SK-N-SH treated with all-trans-retinoic acid at 6 μM for 48 hours (cell line): ENCODE data around the gene CHTF18.

Source experiments
- ATAC-seq: fragments of 200-7000 bp; cut with Tn5 transposase; 3 replicates; pipeline ENCODE4 v1.9.1; 2020; ENCODE audit warnings: mild to moderate bottlenecking, moderate library complexity
- ARNTL ChIP-seq: fragments of 450-650 bp; formaldehyde crosslinking; IDR thresholded peaks from 2 replicates; pipeline ENCODE4 v1.5.0; 2020; ENCODE audit warnings: low read depth, mild to moderate bottlenecking, moderate library complexity, borderline replicate concordance
- BACH2 ChIP-seq: fragments of 250-450 bp; sonication (Bioruptor Pico); IDR thresholded peaks from 2 replicates; pipeline ENCODE4 v1.9.0; 2021; ENCODE audit warnings: mild to moderate bottlenecking, borderline replicate concordance
- CSDC2 ChIP-seq: fragments of 250-450 bp; sonication (Bioruptor Pico); IDR thresholded peaks from 2 replicates; pipeline ENCODE4 v1.5.0; 2020; ENCODE audit warnings: mild to moderate bottlenecking, moderate library complexity
- ESRRG ChIP-seq: fragments of 250-450 bp; sonication (Bioruptor Pico); IDR thresholded peaks from 2 replicates; pipeline ENCODE4 v1.6.1; 2021; ENCODE audit warnings: mild to moderate bottlenecking
- ISL1 ChIP-seq: fragments of 250-450 bp; sonication (Bioruptor Pico); IDR thresholded peaks from 2 replicates; pipeline ENCODE4 v2.1.2; 2022; ENCODE audit warnings: mild to moderate bottlenecking, moderate library complexity
- PPARA ChIP-seq: fragments of 250-450 bp; sonication (Bioruptor Pico); IDR thresholded peaks from 2 replicates; pipeline ENCODE4 v1.5.0; 2020; ENCODE audit warnings: mild to moderate bottlenecking, borderline replicate concordance
- RARB ChIP-seq: fragments of 250-450 bp; sonication (Bioruptor Pico); IDR thresholded peaks from 2 replicates; pipeline ENCODE4 v1.8.0; 2021; ENCODE audit warnings: mild to moderate bottlenecking, moderate library complexity
- SNAI2 ChIP-seq: fragments of 250-450 bp; sonication (Bioruptor Pico); IDR thresholded peaks from 2 replicates; pipeline ENCODE4 v1.5.0; 2020; ENCODE audit warnings: mild to moderate bottlenecking, moderate library complexity
- TCF4 ChIP-seq: fragments of 250-450 bp; sonication (Bioruptor Pico); IDR thresholded peaks from 2 replicates; pipeline ENCODE4 v1.8.0; 2021; ENCODE audit warnings: mild to moderate bottlenecking, moderate library complexity, borderline replicate concordance
- TOX ChIP-seq: fragments of 250-450 bp; sonication (Bioruptor Pico); IDR thresholded peaks from 2 replicates; pipeline ENCODE4 v1.8.0; 2021; ENCODE audit warnings: mild to moderate bottlenecking, moderate library complexity, borderline replicate concordance
- ZC3H10 ChIP-seq: fragments of 250-450 bp; sonication (Bioruptor Pico); IDR thresholded peaks from 2 replicates; pipeline ENCODE4 v1.5.1; 2021; ENCODE audit warnings: mild to moderate bottlenecking, moderate library complexity
- ZFP3 ChIP-seq: fragments of 250-450 bp; sonication (Bioruptor Pico); IDR thresholded peaks from 2 replicates; pipeline ENCODE4 v1.5.0; 2020; ENCODE audit warnings: mild to moderate bottlenecking, moderate library complexity
- ZFP30 ChIP-seq: fragments of 450-650 bp; formaldehyde crosslinking; IDR thresholded peaks from 2 replicates; pipeline ENCODE4 v1.5.0; 2022; ENCODE audit warnings: mild to moderate bottlenecking, moderate library complexity
- ZNF565 ChIP-seq: fragments of 450-650 bp; formaldehyde crosslinking; conservative IDR thresholded peaks from 2 replicates; pipeline ENCODE4 v1.5.0; 2020; ENCODE audit warnings: low read depth, mild to moderate bottlenecking, moderate library complexity
- ZNF70 ChIP-seq: fragments of 450-650 bp; formaldehyde crosslinking; IDR thresholded peaks from 2 replicates; pipeline ENCODE4 v1.5.0; 2020; ENCODE audit warnings: mild to moderate bottlenecking, moderate library complexity
- ZNF8 ChIP-seq: fragments of 450-650 bp; formaldehyde crosslinking; IDR thresholded peaks from 2 replicates; pipeline ENCODE4 v1.5.0; 2020; ENCODE audit warnings: mild to moderate bottlenecking, moderate library complexity
- TF ChIP-seq, protein P1 (sequence below): fragments of 250-450 bp; sonication (Bioruptor Pico); IDR thresholded peaks from 2 replicates; pipeline ENCODE4 v1.5.1; 2020; ENCODE audit warnings: low read depth, mild to moderate bottlenecking, moderate library complexity
- TF ChIP-seq, protein P2 (sequence below): fragments of 250-450 bp; sonication (Bioruptor Pico); IDR thresholded peaks from 2 replicates; pipeline ENCODE4 v1.5.0; 2020; ENCODE audit warnings: mild to moderate bottlenecking, moderate library complexity
- TF ChIP-seq, protein P3 (sequence below): fragments of 250-450 bp; sonication (Bioruptor Pico); IDR thresholded peaks from 2 replicates; pipeline ENCODE4 v1.8.0; 2021; ENCODE audit warnings: low read depth, mild to moderate bottlenecking, moderate library complexity, borderline replicate concordance
- TF ChIP-seq, protein P4 (sequence below): fragments of 250-450 bp; sonication (Bioruptor Pico); IDR thresholded peaks from 2 replicates; pipeline ENCODE4 v1.8.0; 2020; ENCODE audit warnings: mild to moderate bottlenecking, moderate library complexity, borderline replicate concordance
- TF ChIP-seq, protein P5 (sequence below): fragments of 250-450 bp; sonication (Bioruptor Pico); IDR thresholded peaks from 2 replicates; pipeline ENCODE4 v1.5.1; 2021; ENCODE audit warnings: mild to moderate bottlenecking, moderate library complexity

The CHTF18 gene

DNA sequence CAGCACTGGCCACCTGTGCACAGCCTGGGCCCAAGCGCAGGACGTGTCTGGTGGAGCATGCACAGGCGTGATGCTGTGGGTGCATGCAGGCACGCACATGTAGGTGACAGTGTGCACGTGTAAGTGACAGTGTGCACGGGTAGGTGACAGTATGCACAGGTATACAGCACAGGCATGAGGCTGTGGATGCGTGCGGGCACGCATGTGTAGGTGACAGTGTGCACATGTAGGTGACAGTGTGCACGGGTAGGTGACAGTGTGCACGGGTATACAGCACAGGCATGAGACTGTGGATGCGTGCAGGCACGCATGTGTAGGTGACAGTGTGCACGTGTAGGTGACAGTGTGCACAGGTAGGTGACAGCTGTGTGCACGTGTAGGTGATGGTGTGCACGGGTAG, 8.1 kb upstream of the CHTF18 start:
- no peak for ATAC-seq
- TF ChIP-seq, protein P1, sequence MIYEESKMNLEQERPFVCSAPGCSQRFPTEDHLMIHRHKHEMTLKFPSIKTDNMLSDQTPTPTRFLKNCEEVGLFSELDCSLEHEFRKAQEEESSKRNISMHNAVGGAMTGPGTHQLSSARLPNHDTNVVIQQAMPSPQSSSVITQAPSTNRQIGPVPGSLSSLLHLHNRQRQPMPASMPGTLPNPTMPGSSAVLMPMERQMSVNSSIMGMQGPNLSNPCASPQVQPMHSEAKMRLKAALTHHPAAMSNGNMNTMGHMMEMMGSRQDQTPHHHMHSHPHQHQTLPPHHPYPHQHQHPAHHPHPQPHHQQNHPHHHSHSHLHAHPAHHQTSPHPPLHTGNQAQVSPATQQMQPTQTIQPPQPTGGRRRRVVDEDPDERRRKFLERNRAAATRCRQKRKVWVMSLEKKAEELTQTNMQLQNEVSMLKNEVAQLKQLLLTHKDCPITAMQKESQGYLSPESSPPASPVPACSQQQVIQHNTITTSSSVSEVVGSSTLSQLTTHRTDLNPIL (CRISPR knock-in tag) = no peak
- TF ChIP-seq ARNTL (CRISPR knock-in tag) (no peak), CSDC2 (CRISPR knock-in tag) (no peak), TOX (no peak), SNAI2 (CRISPR knock-in tag) (no peak), ESRRG (no peak), RARB (CRISPR knock-in tag) (no peak), ZC3H10 (no peak), ISL1 (CRISPR knock-in tag) (no peak)

DNA sequence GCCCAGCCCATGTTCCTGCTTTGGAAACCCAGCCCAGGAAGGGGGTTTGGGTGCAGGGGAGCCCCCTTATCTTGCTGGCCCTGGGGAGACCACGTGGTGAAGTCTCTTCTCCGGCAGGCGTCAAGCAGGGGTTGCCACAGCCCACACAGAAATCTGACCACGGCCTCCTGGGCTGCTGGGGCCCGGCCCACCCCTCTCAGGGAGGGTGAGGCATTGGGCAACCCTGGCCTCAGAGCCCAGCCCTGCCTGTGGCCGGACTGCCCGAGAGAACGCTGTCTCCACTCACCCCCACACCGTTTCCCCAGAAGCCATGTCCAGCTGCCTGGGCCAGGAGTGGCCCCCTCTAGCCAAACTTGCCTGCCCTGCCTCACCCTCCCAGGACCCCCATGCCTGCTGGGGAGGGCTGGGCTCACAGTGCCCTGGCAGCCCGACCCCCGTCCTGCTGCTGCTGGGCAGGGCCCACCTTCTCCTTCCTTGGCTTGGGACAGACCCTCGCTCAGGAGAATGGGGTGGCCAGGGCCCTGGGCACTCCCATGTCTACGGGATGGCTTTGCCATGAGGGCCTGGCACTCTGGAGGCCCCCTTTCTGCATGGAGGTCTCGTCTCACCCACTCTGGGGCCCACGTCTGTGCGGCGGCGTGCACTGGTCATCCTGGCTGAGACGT, 6.9 kb upstream of the CHTF18 start:
- no peak for ATAC-seq
- TF ChIP-seq, protein P2, sequence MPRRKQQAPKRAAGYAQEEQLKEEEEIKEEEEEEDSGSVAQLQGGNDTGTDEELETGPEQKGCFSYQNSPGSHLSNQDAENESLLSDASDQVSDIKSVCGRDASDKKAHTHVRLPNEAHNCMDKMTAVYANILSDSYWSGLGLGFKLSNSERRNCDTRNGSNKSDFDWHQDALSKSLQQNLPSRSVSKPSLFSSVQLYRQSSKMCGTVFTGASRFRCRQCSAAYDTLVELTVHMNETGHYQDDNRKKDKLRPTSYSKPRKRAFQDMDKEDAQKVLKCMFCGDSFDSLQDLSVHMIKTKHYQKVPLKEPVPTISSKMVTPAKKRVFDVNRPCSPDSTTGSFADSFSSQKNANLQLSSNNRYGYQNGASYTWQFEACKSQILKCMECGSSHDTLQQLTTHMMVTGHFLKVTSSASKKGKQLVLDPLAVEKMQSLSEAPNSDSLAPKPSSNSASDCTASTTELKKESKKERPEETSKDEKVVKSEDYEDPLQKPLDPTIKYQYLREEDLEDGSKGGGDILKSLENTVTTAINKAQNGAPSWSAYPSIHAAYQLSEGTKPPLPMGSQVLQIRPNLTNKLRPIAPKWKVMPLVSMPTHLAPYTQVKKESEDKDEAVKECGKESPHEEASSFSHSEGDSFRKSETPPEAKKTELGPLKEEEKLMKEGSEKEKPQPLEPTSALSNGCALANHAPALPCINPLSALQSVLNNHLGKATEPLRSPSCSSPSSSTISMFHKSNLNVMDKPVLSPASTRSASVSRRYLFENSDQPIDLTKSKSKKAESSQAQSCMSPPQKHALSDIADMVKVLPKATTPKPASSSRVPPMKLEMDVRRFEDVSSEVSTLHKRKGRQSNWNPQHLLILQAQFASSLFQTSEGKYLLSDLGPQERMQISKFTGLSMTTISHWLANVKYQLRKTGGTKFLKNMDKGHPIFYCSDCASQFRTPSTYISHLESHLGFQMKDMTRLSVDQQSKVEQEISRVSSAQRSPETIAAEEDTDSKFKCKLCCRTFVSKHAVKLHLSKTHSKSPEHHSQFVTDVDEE (CRISPR knock-in tag) = no peak
- TF ChIP-seq ZFP3 (CRISPR knock-in tag) (no peak), ESRRG (no peak), ARNTL (CRISPR knock-in tag) (no peak), TCF4 (CRISPR knock-in tag) (no peak), SNAI2 (CRISPR knock-in tag) (no peak), CSDC2 (CRISPR knock-in tag) (no peak), PPARA (CRISPR knock-in tag) (no peak), ZNF565 (CRISPR knock-in tag) (no peak), TOX (no peak), ISL1 (CRISPR knock-in tag) (no peak), ZFP30 (CRISPR knock-in tag) (no peak), BACH2 (no peak), ZC3H10 (no peak), ZNF70 (CRISPR knock-in tag) (no peak)
- TF ChIP-seq, protein P1 (CRISPR knock-in tag) = no peak
- TF ChIP-seq, protein P3, sequence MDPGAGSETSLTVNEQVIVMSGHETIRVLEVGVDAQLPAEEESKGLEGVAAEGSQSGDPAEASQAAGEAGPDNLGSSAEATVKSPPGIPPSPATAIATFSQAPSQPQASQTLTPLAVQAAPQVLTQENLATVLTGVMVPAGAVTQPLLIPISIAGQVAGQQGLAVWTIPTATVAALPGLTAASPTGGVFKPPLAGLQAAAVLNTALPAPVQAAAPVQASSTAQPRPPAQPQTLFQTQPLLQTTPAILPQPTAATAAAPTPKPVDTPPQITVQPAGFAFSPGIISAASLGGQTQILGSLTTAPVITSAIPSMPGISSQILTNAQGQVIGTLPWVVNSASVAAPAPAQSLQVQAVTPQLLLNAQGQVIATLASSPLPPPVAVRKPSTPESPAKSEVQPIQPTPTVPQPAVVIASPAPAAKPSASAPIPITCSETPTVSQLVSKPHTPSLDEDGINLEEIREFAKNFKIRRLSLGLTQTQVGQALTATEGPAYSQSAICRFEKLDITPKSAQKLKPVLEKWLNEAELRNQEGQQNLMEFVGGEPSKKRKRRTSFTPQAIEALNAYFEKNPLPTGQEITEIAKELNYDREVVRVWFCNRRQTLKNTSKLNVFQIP (CRISPR knock-in tag) = no peak
- TF ChIP-seq, protein P4, sequence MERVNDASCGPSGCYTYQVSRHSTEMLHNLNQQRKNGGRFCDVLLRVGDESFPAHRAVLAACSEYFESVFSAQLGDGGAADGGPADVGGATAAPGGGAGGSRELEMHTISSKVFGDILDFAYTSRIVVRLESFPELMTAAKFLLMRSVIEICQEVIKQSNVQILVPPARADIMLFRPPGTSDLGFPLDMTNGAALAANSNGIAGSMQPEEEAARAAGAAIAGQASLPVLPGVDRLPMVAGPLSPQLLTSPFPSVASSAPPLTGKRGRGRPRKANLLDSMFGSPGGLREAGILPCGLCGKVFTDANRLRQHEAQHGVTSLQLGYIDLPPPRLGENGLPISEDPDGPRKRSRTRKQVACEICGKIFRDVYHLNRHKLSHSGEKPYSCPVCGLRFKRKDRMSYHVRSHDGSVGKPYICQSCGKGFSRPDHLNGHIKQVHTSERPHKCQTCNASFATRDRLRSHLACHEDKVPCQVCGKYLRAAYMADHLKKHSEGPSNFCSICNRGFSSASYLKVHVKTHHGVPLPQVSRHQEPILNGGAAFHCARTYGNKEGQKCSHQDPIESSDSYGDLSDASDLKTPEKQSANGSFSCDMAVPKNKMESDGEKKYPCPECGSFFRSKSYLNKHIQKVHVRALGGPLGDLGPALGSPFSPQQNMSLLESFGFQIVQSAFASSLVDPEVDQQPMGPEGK (CRISPR knock-in tag) = no peak
- TF ChIP-seq, all 23 proteins: peak for 0

DNA sequence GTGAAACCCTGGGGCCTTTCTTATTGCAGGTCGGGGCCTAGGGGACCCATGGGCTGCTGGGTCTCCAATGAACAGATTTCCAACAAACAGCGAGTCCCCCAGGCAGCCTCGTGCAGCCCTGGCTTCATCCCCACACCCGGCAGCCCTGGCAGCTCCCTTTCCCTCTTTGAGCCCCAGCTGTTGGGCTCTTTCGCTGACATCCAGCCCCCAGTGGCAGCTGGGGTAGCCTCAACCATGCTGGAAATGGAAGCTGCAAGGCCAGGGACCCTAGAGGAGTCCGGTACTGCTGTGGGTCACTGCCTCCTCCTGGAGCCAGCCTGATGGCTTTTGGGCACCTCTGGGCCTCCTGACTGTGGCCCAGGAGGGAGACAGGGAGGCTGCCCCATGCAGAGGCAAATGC, 6.2 kb upstream of the CHTF18 start:
- ATAC-seq = no peak; the same call in 2 of the 3 replicates
- TF ChIP-seq ZNF8 (CRISPR knock-in tag) (no peak), ZC3H10 (no peak), ZNF70 (CRISPR knock-in tag) (no peak), SNAI2 (CRISPR knock-in tag) (no peak), TOX (no peak), TCF4 (CRISPR knock-in tag) (no peak), PPARA (CRISPR knock-in tag) (no peak), ESRRG (no peak), ZFP3 (CRISPR knock-in tag) (no peak), ZFP30 (CRISPR knock-in tag) (no peak)
- TF ChIP-seq, protein P3 (CRISPR knock-in tag) = no peak
- TF ChIP-seq, protein P5, sequence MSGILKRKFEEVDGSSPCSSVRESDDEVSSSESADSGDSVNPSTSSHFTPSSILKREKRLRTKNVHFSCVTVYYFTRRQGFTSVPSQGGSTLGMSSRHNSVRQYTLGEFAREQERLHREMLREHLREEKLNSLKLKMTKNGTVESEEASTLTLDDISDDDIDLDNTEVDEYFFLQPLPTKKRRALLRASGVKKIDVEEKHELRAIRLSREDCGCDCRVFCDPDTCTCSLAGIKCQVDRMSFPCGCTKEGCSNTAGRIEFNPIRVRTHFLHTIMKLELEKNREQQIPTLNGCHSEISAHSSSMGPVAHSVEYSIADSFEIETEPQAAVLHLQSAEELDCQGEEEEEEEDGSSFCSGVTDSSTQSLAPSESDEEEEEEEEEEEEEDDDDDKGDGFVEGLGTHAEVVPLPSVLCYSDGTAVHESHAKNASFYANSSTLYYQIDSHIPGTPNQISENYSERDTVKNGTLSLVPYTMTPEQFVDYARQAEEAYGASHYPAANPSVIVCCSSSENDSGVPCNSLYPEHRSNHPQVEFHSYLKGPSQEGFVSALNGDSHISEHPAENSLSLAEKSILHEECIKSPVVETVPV = no peak
- TF ChIP-seq, protein P4 (CRISPR knock-in tag) = no peak
